ENCODE results near the gene CRK.

DNA sequence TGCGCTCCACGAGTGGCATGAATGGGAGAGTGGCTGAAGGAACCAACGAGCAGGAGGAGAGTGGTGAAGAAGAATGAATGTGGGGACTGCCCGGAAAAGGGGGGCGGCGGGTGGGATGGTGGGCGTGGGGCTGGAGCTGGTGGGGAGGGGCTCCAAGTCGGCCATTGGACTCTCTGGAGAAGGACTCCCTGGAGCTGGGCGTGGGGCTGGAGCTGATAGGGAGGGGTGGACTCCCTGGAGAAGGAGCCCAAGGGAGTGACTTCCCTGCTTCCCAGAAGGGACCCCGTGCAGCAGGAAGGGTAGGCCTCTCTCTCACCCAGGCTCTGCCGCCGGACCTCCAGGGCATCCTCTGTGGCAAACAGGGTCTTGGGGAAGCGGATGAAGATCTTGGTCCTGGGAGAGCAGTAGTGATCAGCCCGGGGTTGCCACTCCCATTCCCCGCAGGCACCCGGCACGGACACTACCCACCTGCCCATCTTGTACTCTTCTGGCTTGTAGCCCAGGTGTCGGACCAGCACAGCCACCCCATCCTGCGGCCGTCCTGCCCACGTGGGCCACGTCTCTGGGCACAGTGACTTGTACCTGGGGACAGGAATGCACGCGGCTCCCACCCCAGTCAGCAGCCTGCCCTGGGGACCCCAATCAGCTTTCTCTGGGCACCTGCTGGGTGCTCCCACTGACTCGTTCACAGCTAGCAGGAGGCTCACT, 14.9 kb upstream of the CRK start:
- TF ChIP-seq, protein P1, sequence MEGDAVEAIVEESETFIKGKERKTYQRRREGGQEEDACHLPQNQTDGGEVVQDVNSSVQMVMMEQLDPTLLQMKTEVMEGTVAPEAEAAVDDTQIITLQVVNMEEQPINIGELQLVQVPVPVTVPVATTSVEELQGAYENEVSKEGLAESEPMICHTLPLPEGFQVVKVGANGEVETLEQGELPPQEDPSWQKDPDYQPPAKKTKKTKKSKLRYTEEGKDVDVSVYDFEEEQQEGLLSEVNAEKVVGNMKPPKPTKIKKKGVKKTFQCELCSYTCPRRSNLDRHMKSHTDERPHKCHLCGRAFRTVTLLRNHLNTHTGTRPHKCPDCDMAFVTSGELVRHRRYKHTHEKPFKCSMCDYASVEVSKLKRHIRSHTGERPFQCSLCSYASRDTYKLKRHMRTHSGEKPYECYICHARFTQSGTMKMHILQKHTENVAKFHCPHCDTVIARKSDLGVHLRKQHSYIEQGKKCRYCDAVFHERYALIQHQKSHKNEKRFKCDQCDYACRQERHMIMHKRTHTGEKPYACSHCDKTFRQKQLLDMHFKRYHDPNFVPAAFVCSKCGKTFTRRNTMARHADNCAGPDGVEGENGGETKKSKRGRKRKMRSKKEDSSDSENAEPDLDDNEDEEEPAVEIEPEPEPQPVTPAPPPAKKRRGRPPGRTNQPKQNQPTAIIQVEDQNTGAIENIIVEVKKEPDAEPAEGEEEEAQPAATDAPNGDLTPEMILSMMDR (conservative IDR thresholded peaks at IDR 0.05 in 1 of 2, IDR thresholded peaks at IDR 0.05 in 1 of 2; ENCODE audit: low read depth in 1 of 2, low read length in 2 of 2): no peak
- no peak for TF ChIP-seq EZH2 (IDR thresholded peaks at IDR 0.05; ENCODE audit: low read length, missing control alignments)

All from fibroblast of lung (primary cell).